ENCODE data around the gene AHNAK. TPM values are rescaled to one million over a fixed set of nuclear protein-coding genes. Genes with fewer than 3 reads are reported as not detected.
"Not testable (repeated sequence)": the region's sequence is repeated elsewhere in the genome, so short reads cannot be mapped to it uniquely, and the experiment has no call there.

The AHNAK gene
- total RNA-seq, 1 donor: 474 TPM

- no peak for TF ChIP-seq CTCF (IDR thresholded peaks at IDR 0.05; ENCODE audit: insufficient read depth, low read depth, low read length)
- H3K4me3 ChIP-seq (ENCODE audit: low read depth, low read length): peak overlapping the region; percentile 33
- no peak for DNase-seq (ENCODE audit: low read depth)
These were observed 7.3 kb upstream of the AHNAK start for GRCh38 chr11:62553839-62554361.

GRCh38 chr11:62553080-62553838 is 6.7 kb upstream of the AHNAK start:
- DNase-seq (ENCODE audit: low read depth): peak; percentile 93
- no peak for TF ChIP-seq CTCF (IDR thresholded peaks at IDR 0.05; ENCODE audit: insufficient read depth, low read depth, low read length)
- peak overlapping the region; percentile 40 for H3K4me3 ChIP-seq (ENCODE audit: low read depth, low read length)

DNA sequence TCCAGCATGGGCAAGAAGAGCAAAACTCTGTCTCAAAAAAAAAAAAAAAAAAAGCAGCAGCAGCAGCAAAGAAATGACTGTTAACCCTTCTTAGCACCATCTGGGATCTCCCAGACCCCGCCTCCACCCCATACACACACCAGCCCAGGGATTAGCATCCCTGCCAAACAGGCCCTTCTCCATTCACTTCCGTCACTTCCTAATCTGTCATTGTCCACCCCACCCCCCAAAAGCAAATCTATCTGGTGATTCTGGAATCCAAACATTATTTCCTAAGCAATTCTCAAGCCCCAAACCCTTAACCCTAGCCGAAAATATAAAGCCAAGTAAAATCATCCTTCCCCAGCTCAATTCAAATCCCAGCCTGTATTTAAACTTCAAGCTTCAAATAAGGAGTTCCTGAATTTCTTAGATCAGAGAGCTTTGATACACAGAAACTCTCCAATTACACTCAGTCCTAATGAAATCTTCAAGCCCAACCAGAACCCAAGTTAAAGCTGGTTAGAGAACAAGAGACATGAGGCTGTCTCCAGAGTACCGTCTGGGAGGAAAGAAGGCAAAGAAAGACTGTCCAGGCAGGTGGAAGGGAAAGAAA is 6.0 kb upstream of the AHNAK start:
- TF ChIP-seq CTCF (IDR thresholded peaks at IDR 0.05; ENCODE audit: insufficient read depth, low read depth, low read length): no peak
- H3K4me3 ChIP-seq (ENCODE audit: low read depth, low read length): peak overlapping the region; percentile 40
- peak; percentile 65 for DNase-seq (ENCODE audit: low read depth)

DNA sequence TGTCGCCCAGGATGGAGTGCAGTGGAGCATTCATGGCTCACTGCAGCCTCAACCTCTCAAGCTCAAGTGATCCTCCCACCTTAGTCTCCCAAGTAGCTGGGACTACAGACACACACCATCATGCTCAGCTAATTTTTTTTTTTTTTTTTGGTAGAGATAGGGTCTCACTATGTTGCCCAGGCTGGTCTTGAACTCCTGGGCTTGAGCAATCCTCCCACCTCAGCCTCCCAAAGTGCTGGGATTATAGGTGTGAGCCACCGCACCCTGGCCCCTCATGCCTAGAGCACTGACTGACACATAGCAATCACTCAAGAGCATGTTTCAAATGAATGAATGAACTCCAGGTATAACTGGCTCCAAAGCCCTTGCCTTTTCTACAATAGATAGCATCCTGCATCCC is 3.9 kb upstream of the AHNAK start:
- H3K4me3 ChIP-seq (ENCODE audit: low read depth, low read length); DNase-seq (ENCODE audit: low read depth): not testable (repeated sequence)

- H3K4me3 ChIP-seq (ENCODE audit: low read depth, low read length): no peak overlapping the region
- no peak for TF ChIP-seq CTCF (IDR thresholded peaks at IDR 0.05; ENCODE audit: insufficient read depth, low read depth, low read length)
- DNase-seq (ENCODE audit: low read depth): no peak
These were observed 2.1 kb upstream of the AHNAK start for GRCh38 chr11:62548545-62549335.

DNA sequence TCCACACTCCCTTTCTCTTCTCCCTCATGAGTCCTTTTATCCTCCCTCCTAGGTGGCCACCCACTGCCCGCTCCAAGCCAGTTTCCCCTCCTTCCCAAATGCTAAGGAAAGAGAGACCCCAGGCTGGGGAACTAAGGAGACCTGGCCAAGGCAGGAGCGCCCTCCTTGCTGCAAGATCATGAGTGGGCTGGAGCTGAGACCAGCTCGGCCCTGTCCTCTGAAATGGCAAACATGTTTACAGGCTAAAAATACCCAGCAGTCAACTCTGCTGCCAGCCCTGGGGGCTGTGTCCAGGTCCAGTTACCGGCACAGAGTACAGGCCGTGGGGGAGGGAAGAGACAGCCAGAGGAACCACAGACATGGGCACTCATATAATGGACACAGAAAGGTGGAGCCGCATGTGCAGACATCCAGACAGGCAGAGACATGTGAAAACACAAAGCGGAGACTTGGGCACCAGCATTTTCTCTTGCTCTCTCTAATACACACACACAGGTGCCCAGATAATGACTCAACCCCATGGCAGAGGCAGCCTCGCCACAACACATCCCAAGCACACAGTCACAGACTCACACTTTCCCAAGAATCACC is 1.2 kb upstream of the AHNAK start:
- no peak for TF ChIP-seq CTCF (IDR thresholded peaks at IDR 0.05; ENCODE audit: insufficient read depth, low read depth, low read length)
- H3K4me3 ChIP-seq (ENCODE audit: low read depth, low read length): peak overlapping the region; percentile 98
- DNase-seq (ENCODE audit: low read depth): no peak
